DMS 273 (cell line): ENCODE data around the gene GRHPR.

Source experiments
- DNase-seq: peaks from one replicate; lab custom pipeline; 2025; ENCODE audit not compliant: unreplicated experiment; lab: John Stamatoyannopoulos, UW

GRHPR gene

DNA sequence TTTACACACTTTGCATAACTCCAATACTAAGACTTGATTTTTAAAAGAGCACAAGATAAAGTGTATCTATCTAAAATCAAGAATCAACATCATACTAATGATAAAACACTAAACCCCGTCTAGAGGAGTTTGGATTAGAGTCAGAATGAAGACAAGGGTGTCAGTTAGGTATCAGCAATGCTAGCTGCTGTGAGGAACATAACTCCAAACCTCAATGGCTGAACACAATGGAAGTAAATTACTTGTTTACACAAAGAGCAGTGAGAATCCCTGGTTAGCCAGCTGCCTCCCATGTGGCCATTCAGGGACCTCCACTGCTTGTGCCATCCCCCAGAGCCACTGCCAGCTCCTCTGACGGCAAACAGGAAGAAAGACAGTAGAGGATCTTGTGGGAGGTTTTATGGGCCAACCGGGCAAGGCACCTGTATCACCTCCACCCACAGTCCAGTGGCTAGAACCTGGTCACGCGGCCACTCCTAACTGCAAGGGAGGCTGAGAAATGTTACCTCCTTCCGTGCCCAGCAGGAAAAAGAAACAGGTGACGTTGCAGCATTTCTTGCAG, 24.0 kb upstream of the GRHPR start:
- DNase-seq, result no peak

DNA sequence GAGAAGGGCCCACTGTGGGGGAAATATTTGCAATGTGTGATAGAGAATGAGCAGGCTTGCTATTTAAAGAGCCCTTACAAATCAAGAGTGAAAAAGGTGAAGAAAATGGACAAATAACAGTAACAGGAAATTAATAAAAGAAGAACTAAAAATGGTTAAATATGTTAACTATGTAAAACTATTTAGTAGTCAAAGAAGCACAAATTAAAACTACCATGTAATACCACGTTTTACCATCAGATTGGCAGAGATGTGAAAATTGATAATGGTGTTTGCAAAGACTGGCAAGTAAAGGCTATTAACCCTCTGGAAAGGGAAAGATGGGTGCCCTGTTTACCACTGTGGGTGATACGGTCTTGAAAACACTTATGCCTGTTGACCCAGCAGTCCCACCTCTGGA, 23.2 kb upstream of the GRHPR start:
- DNase-seq, result no peak

DNA sequence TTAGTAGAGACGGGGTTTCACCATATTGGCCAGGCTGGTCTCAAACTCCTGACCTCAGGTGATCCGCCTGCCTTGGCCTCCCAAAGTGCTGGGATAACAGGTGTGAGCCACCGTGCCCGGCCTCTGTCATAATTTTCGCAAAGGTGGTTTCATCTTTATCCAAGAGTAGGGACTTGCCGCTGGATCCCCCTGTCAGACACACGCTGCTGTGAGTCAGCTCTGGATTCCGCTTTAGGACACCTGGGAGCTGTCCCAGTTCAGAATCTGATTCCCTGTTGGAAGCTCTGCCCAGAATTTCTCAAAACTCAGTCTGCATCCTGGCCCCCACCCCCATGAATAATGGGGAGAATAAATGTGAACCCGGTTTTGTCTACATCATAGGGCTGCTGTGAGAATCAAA, 17.9 kb upstream of the GRHPR start:
- DNase-seq, result no peak

DNA sequence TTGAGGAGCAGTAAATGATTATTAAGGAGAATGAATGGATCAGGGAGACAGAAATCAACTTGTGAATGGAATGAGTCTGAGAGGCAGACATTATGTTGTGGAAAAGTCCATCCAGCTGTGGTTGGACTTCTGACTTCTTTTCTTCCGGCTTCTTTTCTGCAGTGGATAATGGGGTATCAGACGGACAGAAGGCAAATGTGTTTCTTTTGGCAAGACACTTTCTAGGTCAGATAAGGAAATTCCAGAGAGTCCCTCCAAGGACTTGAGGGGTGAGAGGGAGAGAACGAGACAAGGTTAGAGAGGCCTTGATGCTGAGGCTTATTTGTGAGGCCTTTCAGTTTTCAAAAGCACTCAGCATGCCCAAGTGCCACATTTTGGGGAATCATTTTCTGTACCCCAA, 17.1 kb upstream of the GRHPR start:
- no peak for DNase-seq

DNA sequence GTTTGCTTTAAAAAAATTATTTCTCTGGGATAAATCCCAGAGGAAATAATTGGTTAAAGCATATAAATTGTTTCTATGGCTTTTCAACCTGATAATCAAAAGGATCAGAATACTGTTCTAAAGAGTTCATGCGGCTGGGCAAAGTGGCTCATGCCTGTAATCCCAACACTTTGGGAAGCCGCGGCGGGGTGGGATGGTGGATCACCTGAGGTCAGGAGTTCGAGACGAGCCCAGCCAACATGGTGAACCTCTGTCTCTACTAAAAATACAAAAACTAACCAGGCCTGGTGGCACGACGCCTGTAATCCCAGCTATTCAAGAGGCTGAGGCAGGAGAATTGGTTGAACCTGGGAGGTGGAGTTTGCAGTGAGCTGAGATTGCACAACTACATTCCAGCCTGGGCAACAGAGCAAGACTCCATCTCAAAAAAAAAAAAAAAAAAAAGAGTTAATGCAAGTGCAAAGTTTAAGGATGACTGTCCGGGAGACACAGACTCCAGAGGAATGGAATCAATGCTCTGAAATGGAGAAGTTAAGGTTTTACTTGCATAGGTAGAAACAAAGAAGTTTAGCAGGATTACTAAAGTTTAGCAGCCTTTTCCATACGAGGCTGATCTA, 16.6 kb upstream of the GRHPR start:
- DNase-seq, result no peak

DNA sequence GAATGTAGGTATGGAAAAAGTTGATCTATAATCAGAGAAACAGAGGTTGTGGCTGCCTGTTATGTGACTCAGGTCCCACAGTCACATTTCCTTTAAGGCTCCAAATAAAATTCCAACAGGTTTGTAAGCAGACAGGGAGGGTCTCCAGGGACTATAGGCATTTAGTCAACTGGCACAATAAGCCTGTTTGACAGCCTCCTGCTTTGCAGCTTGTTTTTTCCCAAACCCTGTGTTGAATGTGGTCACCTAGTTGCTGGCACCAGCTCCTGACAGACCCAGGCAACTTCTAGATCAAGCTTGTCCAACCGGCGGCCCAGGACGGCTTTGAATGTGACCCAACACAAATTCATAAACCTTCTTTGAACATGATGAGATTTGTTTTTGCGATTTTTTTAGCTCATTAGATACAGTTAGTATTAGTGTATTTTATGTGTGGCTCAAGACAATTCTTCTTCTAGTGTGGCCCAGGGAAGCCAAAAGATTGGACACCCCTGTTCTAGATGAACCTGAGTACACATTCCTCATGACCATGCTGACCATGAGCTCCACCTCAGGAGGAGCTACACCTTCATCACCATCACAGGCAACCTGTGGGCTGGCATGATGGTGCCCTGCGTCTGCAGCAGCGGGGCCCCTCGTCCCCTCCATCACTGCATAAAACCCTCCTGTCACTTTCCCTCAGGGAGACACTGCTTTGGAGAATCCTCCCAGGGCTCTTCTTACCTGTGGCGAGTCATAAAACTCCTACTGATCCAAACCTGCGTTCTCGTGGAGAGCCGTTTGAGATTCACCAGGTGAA, 15.7 kb upstream of the GRHPR start:
- DNase-seq, result no peak

DNA sequence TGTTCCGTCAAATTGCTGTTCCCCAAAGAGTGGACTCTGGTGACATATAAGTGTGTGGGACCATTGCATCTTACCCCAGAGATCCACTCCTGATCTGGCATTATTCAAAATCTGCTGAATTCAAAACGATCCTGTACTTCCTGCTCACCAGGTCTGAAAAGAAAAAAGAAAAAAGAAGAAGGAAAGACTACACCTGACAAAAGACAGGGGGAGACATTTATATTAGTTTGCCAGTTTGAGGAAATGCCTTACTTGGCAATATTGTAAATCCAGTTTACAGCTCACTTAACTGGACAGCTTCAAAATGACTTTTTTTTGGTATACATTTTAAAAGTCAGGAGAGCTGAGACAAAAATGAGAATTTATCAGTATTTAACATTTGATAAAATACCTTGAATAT, 15.0 kb upstream of the GRHPR start:
- peak; percentile 14 for DNase-seq

DNA sequence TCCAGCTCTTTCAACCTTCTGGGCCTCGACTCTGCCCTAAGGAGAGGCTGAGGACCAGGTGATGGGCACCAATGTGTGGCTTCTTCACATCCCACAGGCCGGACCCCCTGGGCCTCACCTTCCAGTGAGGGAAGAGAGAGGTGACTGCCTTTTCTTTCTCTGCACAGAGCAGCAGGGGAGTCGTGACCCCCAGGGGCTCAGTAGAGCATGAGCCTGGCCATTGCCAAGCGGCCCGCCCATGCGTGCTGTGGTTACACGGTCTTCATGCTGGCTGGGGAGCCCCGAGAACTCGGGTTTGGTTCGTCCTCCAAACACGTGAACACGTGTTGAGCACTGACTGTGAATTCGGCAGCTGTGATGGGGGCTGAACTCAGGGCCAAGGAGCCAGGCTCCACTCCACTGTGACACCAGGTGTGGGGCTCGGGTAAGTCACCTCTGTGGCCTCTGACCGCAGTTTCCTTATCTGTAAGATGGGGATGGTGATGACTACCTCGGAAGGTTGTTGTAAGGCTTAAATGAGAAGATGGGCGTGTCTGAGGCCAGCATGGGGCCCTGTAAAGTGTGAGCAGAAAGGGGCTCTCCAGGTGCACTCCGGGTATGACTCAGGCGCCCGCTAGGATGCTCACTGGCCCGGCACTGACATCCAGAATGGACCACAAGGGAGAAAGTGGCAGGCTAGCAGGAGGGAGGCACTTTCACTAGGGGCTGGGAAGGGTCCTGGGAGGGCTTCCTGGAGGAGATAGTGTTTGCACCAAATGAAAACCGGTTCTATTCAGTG, 13.4 kb upstream of the GRHPR start:
- no peak for DNase-seq

DNA sequence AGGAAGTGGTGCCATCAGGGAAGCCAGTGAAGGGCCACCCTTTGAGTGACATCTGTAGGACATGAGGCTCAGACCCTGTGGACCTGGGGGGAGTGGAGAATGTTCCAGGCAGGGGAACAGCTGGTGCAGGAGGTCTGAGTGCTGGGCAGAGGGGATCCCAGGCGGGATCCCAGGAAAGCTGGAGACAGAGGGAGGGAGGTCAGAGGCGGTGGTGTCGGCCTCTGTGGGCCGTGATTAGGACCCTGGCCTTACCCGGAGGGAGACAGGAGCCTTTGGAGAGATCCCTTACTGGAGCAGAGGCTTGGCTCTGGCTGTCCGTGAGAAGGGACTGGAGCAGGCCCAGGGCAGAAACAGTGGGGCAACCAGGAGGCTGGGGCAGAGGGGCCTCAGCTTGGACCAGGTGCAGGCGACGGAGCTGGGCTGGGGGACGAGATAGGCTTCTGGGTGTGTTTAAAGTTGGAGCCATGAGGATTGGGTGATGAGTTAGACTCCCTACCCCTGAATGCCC, 12.1 kb upstream of the GRHPR start:
- DNase-seq, result no peak

DNA sequence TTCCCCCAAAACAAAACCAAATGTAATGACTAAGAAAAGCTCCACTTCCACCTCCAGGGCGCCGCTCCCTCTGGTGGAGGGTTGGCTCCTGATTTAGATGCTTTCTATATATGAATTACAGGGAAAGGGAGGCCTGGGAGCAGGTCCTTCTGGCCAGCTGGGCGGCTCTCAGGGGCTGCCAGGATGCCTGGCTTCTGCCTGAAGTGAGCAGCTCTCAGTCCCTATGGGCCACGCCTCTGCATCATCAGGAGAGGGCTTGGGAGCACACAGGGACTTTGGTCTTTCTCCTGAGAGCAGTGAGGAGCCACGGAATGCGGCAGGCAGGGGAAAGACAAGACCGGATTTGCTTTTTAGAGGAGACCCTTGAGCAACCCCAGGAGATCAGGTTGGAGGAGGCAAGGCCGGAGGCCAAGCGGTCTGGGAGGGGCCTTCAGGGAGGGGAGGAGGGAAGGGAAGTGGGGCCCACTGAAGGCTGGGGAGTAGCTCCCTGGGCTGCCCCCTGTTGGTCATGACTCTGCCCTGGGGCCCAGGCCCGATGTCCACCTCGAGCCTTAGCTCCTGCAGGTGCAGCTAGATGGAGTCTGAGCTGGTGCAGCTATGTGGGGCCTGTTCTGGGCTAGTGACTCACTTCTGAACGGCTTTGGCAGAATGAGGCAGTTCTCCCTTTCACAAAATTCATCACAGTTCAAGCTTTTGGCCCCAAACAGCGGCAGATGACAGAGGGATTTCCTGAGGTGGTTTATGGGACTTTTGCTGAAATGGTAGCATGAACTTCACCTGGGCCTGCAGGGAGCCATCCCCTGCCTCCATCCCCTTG, 11.3 kb upstream of the GRHPR start:
- peak; percentile 52 for DNase-seq

DNA sequence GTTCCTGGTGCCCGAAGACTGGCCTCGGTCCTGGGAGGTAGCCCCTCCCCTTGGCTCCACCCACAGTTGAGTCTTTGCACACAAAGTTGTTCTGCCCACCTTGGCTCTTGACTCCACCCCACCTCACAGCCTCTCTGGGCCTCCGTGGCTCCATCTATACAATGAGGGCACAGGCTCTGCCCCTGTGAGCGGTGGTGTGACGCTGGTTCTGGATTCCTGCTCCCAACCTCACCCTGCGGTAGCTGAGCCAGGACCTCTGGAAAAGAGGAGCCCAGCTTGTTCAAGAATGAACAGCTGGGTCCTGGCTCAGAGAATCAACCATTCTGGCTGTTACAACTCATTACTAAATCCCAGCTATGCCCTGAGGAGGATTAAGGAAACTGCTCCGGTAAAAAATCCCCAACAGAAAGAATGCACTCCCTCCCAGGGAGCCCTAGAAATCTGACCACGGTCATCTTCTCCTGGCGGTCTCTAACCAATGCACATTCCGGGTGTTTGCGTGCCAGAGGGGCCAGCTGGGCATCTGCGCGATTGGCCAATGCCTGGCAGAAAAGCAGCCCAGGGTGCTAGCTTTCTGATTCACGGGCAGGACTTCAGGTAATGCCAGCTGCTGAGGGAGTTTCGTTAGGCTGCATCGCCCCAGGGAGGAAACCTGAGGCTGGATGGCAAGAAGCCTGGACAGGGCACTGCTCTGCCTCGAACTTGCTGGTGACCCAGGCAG, 9.9 kb upstream of the GRHPR start:
- DNase-seq, result peak; percentile 73

DNA sequence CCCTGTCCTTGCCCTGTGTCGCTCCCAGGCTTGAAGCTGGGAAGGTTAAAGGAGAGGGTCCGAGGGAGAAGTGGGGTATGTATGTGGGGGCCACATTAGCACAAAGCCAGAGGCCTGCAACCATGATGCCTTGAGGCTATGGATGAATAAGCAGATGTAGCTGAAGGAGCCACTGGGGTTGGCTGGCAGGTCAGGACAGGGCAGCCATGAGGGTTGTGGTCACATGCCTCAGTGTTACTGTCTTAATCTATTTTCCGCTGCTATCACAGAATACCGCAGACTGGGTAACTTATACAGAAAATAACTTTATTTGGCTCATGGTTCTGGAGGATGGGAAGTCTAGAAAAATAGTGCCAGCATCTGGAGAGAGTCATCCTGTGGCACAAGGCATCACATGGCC, 9.2 kb upstream of the GRHPR start:
- no peak for DNase-seq

DNA sequence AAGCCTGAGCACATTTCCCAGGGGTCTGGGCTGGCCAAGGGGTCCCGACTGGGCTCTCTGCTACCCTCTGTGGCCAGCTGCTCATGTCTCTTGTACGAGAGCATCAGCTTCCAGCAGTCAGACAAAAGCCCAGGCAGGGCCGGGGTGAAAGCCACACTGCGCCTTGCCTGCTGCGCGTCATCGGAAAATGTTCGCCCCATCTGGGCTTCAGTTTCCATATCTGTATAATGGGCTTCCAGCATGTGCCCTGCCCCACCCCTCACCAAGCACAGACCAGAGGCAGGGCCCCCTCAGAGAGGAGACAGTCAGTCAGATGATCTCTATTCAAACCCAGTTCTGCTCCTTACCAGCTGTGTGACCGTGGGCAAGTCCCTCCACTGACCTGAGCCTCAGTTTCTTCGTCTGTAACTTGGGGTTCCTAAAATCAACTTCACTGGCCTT, 8.0 kb upstream of the GRHPR start:
- no peak for DNase-seq

DNA sequence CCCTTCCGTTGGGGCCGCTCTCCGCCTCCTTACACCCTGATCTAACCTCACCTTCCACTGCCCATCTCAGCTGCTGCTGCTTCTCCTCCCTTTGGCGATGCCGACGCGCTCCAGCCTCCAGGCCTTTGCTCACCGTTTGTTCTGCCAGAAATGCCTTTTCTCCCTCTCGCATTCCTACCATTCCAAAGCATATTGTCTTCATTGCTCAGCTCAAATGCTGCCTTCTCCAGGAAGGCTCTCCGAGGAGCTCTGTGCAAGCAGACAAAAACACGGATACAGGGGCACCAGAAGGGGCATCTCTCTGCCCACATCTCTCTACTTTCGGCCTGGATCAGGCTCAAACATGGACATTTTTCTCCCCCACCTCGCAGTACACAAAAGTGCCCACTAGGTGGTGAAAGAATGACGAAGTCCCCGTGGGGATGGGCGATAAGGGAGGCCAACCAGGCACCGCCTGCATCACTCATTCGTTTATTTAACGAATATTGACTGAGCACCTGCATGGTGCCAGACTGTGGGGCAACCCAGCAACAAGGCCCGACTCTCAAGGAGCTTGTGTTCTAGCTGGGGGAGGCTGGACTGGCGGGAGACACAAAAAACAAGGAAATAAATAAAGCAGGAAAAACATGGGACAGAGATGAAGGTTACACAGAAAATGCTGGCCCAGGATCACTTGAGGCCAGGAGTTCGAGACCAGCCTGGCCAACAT, 7.3 kb upstream of the GRHPR start:
- DNase-seq, result peak; percentile 91

DNA sequence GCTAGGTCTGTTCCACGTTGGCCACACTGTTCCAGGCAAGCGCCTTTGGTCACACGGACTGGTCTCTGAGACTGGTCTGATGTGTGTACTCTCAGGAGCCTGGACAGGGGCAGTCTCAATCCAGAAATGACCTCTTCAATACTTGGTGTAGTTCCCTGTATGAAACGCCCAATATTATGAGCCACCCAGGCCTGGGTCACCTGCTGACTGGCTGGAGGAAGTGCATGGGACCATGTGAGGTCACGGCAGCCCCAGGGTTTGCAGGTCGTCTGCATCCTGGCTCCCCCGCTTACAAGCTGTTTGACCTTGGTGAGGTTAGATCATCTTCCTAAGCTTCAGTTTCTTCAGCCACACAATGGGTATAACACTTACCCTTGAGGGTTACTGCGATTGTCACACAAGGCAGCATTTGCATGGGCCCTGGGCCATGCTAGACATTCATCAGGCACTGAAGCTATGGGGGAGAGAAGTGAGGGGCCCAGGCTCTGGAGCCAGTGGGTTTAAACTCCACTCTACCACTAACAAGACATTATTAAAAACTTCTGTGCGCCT, 5.2 kb upstream of the GRHPR start:
- DNase-seq, result no peak

DNA sequence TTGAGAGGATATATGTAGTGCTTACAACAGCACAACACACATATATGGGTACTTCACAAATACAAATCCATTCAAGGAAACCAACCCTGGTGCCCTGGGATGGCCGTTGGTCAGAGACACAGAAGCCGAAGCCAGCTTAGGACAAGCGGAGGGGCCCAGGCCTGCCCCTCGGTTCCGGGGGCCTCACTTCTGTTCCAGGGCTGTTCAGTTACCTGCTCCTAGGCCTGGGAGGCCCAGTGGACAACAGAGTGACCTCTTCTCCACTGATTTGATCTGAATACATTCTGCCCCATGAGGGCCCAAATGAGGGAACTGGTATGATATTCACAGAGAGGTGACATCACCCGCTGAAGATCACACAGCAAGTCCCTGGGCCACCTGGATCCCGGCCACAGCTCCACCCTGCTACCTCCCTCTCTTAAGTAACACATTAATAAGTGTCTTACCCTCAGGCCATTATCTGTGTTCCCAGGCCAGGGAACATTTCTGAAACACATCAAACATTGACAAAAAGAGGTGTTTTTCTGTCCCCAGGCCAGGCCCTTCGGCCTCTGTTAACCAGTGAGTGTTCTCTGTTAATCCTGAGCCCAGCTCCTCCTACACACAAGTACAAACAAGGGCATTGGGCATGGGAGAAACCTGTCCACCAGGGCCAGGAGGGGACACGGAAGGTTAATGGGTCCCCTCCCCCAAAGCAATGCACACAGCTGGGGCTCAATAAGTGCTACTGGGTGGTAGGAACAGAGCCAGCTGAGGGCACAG, 4.5 kb upstream of the GRHPR start:
- DNase-seq, result no peak

DNA sequence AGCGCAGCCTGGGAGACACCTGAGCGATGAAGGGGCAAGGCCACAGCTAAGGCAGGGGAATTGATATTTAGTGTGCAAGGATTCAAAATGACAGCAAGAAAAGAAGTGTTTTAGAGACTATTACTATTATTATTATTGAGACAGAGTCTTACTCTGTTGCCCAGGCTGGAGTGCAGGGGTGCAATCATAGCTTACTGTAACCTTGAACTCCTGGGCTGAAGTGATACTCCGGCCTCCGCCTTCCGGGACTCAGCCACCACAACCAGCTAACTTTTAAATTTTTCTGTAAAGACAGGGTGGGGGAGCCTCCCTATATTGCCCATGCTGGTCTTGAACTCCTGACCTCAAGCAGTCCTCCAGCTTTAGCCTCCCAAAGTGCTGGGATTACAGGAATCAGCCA, 3.3 kb upstream of the GRHPR start:
- DNase-seq, result no peak
